ENCODE measurements around the gene DHRS13. TPM values are rescaled to one million over a fixed set of nuclear protein-coding genes. Genes with fewer than 3 reads are reported as not detected.
"Not testable (repeated sequence)": the region's sequence is repeated elsewhere in the genome, so short reads cannot be mapped to it uniquely, and the experiment has no call there.

DHRS13 gene
- total RNA-seq, 1 donor, result 2.6 TPM

GRCh38 chr17:28937044-28937729, 34.3 kb upstream of the DHRS13 start:
- peak; percentile 64 for DNase-seq (ENCODE audit: low read depth)

GRCh38 chr17:28935744-28936460, 33.0 kb upstream of the DHRS13 start:
- no peak for TF ChIP-seq CTCF (IDR thresholded peaks at IDR 0.05; ENCODE audit: insufficient read depth, low read depth, low read length)
- H3K4me3 ChIP-seq (ENCODE audit: low read depth, low read length), result no peak overlapping the region
- no peak for DNase-seq (ENCODE audit: low read depth)

More at GRCh38 chr17:28937044-28937729, 34.3 kb upstream of the DHRS13 start:
- H3K4me3 ChIP-seq (ENCODE audit: low read depth, low read length), result no peak overlapping the region
- TF ChIP-seq CTCF (IDR thresholded peaks at IDR 0.05; ENCODE audit: insufficient read depth, low read depth, low read length), result no peak

GRCh38 chr17:28934508-28934907, 31.6 kb upstream of the DHRS13 start:
- not testable (repeated sequence) for DNase-seq (ENCODE audit: low read depth); H3K4me3 ChIP-seq (ENCODE audit: low read depth, low read length)

GRCh38 chr17:28929787-28930186, 26.9 kb upstream of the DHRS13 start:
- no peak for DNase-seq (ENCODE audit: low read depth)
- no peak for TF ChIP-seq CTCF (IDR thresholded peaks at IDR 0.05; ENCODE audit: insufficient read depth, low read depth, low read length)
- H3K4me3 ChIP-seq (ENCODE audit: low read depth, low read length), result no peak overlapping the region

- no peak overlapping the region for H3K4me3 ChIP-seq (ENCODE audit: low read depth, low read length)
- no peak for DNase-seq (ENCODE audit: low read depth)
These were observed 25.2 kb upstream of the DHRS13 start for GRCh38 chr17:28928061-28928460.

GRCh38 chr17:28926786-28927185, 23.9 kb upstream of the DHRS13 start:
- peak; percentile 60 for DNase-seq (ENCODE audit: low read depth)
- TF ChIP-seq CTCF (IDR thresholded peaks at IDR 0.05; ENCODE audit: insufficient read depth, low read depth, low read length), result no peak
- H3K4me3 ChIP-seq (ENCODE audit: low read depth, low read length), result no peak overlapping the region

More at GRCh38 chr17:28928061-28928460, 25.2 kb upstream of the DHRS13 start:
- no peak for TF ChIP-seq CTCF (IDR thresholded peaks at IDR 0.05; ENCODE audit: insufficient read depth, low read depth, low read length)

GRCh38 chr17:28926366-28926765, 23.5 kb upstream of the DHRS13 start:
- H3K4me3 ChIP-seq (ENCODE audit: low read depth, low read length), result no peak overlapping the region
- DNase-seq (ENCODE audit: low read depth), result no peak
- no peak for TF ChIP-seq CTCF (IDR thresholded peaks at IDR 0.05; ENCODE audit: insufficient read depth, low read depth, low read length)
